ENCODE results near the gene TMBIM6. TPM values are rescaled to one million over a fixed set of nuclear protein-coding genes. Genes with fewer than 3 reads are reported as not detected.
A peak's percentile ranks its signal among the peaks of the same experiment; 100 is the strongest.
"Not testable (repeated sequence)": the region's sequence is repeated elsewhere in the genome, so short reads cannot be mapped to it uniquely, and the experiment has no call there.

Gene TMBIM6
- total RNA-seq, 2 donors from 2014 or later = 880 to 918 TPM

DNA sequence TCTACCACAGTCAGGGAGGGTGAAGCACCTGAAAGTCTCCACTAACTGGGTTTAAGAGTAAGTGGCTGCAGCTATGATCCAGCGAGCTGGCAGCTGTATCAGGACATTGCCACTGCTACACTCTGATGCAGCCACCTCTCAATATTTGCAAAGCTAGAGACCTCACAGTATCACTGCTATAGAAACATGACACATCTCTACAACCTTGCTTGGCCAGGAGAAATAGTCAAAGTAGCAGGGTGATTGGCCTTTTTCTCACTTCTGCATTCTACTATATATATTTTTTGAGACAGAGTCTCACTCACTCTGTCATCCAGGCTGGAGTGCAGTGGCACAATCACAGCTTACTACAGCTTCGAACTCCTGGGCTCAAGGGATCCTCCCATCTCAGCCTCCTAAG, 24.8 kb upstream of the TMBIM6 start:
- intact Hi-C loops (cut with DNase I, micrococcal nuclease) = no loop called here
- DNase-seq (no peak), ATAC-seq (no peak)

DNA sequence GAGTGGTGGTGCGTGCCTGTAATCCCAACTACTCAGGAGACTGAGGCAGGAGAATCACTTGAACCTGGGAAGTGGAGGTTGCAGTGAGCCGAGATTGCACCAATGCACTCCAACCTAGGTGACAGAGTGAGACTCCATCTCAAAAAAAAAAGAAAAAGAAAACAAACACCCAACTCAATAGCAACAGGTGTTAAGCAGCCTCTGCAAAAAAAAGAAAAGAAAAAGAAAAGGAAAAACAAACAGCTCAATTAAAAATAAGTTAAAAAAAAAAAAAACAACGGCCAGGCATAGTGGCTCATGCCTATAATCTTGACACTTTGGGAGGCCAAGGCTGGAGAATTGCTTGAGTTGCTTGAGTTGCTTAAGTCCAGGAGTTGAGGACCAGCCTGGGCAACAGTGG, 23.6 kb upstream of the TMBIM6 start:
- intact Hi-C loops (cut with DNase I, micrococcal nuclease); ATAC-seq; DNase-seq: not testable (repeated sequence)

DNA sequence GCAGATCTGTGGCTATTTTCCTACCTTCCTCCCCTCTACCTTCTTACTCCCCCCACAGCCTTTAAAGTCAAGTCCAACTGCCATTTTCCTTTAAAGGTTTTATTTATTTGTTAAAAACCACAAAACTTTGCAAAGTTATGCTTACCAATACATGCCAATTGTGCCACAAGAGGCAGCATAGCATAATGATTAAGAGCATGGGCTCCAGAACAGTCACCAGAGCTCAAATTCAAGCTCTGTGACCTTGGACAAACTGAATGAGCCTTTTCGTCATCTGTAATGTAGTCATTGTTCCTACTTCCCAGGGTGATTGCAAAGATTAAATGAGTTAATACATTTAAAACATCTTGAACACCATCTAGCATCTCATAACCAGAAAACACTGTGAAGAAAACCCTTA, 21.1 kb upstream of the TMBIM6 start:
- intact Hi-C loops (cut with DNase I, micrococcal nuclease) = no loop called here
- ATAC-seq = no peak
- no peak for DNase-seq

DNA sequence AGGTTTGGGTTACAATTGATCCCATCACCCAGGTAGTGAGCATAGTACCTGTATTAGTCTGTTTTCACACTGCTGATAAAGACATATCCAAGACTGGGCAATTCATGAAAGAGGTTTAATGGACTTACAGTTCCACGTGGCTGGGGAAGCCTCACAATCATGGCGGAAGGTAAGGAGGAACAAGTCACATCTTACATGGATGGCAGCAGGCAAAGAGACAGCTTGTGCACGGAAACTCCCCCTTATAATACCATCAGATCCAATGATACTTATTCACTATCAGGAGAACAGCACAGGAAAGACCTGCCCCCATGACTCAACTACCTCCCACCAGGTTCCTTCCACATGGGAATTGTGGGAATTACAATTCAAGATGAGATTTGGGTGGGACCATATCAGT, 20.0 kb upstream of the TMBIM6 start:
- intact Hi-C loops (cut with DNase I, micrococcal nuclease); DNase-seq: not testable (repeated sequence)

DNA sequence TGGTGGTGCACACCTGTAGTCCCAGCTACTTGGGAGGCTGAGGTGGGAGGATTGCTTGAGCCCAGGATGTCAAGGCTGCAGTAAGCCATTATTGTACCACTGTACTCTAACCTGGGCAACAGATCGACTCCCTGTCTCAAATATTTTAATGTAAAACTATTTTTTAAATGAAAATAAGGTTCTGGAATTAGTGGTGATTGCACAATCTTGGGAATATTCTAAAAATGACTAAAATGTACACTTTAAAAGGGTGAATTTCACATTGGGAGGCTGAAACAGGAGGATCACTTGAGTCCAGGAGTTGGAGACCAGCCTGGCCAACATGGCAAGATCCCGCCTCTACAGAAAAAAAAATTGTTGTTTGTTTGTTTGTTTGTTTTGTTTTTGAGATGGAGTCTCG, 12.9 kb upstream of the TMBIM6 start:
- intact Hi-C loops (cut with DNase I, micrococcal nuclease) = no loop called here
- DNase-seq (no peak), ATAC-seq (no peak)

More for the DNA sequence above, 20.0 kb upstream of the TMBIM6 start:
- ATAC-seq = not testable (repeated sequence)

DNA sequence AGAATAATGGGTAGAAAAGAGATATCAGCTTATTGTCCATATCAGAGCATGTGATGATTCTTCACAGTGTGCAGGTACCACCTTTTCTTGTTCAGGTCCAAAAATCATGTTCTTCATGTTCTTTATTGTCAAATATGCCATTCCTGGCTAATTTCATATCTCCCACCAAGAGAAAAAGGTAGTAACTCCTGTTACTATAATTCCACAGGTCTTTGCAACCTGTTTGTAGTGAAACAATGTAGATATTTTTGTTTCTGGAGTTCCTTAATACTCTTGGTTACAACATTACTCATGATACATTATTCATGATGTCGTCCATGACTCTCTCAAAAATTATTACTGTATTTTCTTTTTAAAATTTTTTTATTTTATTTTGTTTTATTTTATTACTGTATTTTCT, 11.3 kb upstream of the TMBIM6 start:
- ATAC-seq = no peak
- intact Hi-C loops (cut with DNase I, micrococcal nuclease) = no loop called here
- no peak for DNase-seq

DNA sequence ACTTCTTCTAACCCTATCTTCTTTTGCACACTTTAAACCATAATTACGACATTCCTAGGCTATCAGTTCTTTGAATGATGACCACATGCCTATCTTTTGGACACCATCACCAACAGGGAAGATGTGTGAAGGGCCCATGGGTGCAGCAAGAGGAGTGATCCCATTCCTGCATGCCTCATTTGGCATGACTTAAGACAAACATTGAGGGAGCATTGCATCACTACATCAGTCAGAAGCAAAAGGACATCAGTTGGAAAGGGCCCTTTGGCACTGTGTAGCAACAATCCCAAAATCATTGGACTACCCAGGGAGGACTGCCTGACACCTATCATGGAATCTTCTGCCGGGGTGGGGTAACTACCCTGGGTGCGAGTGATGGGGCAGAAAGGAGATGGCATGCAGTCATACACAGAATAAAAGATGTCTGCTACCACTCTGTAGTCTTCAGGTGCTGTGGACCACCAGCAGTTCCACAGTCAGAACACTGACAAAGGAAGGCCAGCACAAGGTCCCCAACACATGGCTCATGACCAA, 10.7 kb upstream of the TMBIM6 start:
- intact Hi-C loops (cut with DNase I, micrococcal nuclease) = no loop called here
- ATAC-seq (no peak), DNase-seq (no peak)

DNA sequence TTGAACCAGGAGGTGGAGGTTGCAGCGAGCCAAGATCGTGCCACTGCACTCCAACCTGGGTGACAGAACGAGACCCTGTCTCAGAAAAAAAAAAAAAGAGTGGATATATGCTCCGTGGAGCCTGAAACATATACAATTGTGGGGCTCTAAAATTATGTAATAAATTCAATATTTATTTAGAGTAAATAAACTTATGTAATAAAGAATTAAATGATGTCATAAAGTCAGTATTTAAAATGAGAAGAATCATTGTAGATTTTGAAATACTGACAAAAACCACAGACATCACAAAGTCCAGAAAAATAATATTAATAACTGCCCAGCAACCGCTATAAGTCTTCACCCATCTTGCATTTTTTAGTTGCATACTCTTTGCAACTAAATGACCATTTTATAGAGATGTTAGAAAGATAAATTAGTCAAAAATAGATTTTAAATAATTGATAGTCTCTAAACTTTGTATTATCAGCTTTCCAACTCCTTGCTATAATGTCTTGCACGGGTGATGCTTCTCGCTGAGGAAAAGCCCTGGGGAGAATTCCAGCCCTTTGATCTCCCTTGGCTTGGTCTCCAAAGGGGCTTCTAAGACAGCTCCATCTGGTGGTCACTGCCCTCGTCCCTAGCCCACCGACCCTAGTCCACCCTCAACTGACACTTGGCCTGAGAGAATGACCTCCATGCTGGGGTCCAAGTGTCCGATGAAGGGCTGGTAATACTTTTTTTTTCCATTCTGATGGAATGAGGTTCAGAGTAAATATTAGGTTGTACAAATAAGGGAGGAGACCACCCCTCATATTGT, 7.9 kb upstream of the TMBIM6 start:
- ATAC-seq (no peak), DNase-seq (no peak)
- intact Hi-C loops (cut with DNase I, micrococcal nuclease) = no loop called here

DNA sequence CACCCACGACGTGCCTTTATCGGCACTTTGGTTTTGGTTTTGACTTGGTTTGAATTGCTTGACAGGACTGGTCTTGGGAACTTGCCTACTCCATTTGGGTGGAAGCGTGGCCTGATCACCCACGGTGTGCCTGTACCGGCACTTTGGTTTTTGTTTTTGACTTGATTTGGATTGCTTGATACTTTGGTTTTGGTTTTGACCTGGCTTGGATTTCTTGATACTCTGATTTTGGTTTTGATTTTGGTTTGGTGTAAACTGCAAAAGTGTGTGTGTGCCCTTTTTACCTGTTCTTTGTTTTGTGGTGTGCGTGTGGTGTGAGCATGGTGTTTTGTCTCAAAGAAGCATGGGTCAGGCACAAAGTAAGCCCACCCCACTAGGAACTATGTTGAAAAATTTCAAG, 6.5 kb upstream of the TMBIM6 start:
- ATAC-seq; intact Hi-C loops (cut with DNase I, micrococcal nuclease); DNase-seq: not testable (repeated sequence)

DNA sequence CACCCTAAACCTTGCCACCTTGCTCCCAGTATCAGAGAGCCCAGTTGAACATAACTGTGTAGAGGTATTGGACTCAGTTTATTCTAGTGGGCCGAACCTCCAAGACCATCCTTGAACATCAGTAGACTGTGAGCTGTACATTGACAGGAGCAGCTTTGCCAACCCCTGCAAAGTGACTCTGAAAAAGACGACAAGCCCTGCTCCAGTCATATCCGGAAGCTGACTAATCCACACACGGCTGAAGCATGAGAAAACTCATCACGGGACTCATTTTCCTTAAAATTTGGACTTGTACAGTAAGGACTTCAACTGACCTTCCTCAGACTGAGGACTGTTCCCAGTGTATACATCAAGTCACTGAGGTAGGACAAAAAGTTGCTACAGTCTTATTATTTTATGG, 2.6 kb upstream of the TMBIM6 start:
- intact Hi-C loops (cut with DNase I, micrococcal nuclease); DNase-seq; ATAC-seq: not testable (repeated sequence)

DNA sequence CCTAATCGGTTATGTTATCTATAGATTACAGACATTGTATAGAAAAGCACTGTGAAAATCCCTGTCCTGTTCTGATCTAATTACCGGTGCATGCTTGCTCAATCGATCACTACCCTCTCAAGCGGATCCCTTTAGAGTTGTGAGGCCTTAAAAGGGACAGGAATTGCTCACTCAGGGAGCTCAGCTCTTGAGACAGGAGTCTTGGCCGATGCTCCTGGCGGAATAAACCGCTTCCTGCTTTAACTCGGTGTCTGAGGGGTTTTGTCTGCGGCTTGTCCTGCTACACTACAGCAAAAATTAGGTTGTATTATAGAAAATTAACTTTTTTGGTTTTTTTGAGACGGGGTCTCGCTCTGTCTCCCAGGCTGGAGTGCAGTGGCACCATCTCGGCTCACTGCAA, 1.1 kb upstream of the TMBIM6 start:
- intact Hi-C loops (cut with DNase I, micrococcal nuclease) = not testable (repeated sequence)

DNA sequence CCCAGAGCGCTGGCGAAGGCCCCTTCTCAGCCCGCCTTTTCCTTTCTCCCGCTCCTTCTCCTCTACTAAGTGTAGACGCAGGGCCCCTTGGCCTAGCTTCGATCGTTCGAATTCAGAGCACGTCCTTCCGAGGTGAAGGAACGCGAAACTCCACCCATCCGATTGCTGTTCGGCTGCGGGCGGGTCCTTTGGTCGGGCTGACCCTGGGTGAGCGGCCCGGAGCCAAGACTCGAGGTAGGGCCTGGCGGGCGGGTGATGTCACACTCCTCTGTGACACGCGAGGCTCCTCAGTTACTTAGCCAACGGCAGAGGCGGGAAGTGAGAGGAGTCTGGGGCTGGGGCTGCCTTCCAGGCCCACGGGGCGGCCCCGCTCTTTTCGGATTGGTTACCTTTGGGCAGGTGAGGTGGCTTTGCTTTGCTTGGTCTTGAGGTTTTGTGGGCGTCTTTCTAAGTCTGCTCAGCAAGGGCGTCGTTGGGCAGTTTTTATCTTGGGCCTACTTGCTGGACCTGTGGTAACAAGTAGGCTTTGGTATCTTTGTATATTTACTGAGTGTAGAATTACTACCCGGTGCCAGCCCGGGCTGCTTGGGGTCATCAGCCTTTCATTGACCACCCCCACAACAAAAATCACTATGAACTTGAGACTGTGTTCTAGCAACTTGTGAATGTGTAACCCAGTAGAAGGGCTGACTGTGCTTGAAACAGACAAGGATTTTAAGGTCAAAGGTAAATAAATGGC, 694 bp downstream of the TMBIM6 start:
- DNase-seq = peak; percentile 91 to 95
- ATAC-seq = peak; percentile 83
- intact Hi-C loops (cut with DNase I, micrococcal nuclease) = no loop called here

More for the DNA sequence above, 1.1 kb upstream of the TMBIM6 start:
- DNase-seq, ATAC-seq: not testable (repeated sequence)

DNA sequence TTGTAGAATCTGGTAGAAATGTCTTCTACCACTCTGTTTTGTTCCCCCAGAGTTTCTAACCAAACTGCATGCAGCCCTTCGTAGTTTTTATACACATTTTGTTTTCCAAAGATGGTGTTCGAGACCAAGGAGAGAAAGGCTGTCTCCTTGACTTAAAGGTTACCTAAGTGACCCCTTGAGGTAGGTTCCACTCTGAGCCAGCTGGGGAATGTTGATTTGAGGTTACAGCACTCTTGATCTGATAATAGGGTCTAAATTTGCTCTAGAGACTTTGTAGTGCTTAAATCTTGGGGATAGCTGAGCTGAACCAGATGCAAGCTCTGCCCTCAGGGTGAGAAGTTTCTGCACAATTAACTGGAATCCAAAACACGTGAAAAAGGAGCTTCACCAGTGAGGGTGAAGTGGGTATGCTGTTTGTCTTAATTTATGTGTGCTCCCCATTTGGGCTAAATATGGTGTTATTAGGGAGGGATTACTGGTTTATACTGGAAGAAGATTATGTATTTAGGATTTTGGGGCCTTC, 3.1 kb downstream of the TMBIM6 start:
- ATAC-seq (no peak), DNase-seq (no peak)
- intact Hi-C loops (cut with DNase I, micrococcal nuclease) = no loop called here

DNA sequence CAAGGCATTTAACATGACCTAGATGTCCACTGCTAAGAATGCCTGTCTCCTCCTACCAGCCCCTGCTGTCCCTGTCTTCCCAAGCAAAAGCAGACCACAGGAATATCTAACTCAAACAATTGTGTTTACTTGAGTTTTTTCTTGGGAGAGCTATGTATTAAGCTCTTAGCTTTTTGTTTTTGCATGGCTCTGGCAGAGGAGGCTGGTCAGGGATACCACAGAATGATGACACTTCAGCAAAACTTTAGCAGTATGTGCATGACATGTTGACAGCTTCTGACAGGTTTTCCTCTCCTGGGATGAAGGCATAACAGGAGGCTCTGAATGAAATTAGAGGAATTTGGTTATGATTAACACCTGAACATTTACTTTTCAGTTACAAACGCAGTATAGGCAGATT, 6.9 kb downstream of the TMBIM6 start:
- no peak for DNase-seq
- intact Hi-C loops (cut with DNase I, micrococcal nuclease) = no loop called here
- no peak for ATAC-seq

DNA sequence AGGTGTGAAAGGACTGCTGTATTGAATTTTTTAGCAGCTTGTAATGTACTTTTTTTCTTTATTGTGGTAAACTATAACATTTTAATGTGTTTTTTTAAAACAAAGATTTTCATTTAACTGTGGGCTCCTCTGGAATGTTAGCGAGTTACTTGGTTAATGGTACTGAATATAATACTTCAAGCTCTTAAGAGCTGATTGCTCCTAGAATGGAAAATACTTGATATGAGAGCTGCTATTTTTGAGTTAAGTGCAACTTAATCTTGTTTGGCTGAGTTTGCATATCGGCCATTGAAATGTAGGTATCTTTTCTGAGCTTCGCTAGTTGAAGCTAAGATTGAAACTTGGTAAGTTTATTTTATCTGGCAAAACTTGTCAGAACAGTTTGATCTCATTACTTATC, 7.4 kb downstream of the TMBIM6 start:
- intact Hi-C loops (cut with DNase I, micrococcal nuclease) = no loop called here
- DNase-seq (no peak), ATAC-seq (no peak)

DNA sequence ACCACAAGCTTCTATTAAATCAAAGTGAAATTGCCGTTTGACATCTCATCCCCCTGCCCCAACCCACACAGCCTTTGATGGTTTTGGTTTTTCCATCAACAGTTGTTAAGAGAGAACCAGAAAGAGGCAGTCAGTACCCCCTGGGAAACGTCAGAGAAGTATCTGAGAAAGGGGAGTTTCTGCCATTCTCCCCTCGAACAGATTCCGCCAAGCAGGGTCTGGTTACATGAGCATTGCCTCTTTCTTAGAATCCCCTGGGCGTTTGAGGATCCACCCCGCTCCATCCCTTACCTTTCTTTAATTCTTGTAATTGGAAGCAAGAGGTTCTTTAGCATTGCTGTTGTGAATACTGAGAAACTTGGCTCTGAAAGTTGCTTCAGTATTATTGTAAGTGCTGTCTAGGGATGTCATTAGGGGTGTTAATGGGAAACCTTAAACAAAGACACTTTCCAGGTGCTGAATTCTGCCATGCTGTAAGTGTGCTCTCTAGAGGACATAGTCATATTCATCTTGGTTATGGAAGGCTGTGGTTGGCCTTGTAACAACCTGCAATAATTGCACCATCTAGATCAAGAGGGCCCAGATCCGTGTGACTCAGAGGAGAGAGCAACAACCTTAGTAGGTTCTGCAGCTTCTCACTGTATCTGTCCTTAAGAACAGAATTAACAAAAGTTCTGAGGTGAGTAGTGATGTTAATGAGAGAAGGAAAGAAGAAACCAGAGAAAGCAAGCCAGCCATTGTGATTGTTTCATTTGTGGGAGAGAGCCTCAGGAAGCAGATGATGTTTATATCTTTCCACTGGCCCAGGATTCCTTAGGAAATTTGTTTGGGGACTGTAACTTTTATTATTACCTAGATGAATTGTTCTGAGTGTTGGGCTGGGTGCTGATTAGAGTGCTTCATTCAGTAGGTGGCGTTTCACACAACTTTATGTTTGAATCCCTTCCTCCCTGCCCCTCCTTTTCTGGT, 9.0 kb downstream of the TMBIM6 start:
- ATAC-seq = peak; percentile 66
- intact Hi-C loops (cut with DNase I, micrococcal nuclease) = no loop called here
- DNase-seq = no peak

DNA sequence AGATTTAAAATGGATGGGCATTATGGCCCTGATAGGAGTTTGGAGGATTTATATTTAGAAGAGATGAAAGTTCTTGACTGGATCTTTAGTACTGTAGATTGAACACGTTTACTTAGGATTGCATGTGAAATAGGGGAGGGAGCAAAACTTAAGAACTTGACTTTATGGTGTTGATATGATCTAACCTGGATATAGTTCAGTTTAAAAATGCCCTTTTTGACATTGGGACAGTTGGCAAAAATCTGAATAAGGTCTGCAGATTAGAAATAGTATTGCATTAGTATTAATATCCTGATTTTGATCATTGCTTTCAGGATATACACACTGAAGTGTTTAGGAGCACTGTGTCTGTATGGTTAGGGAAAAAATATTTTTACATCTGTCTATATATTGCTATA, 9.6 kb downstream of the TMBIM6 start:
- ATAC-seq (no peak), DNase-seq (no peak)
- intact Hi-C loops (cut with DNase I, micrococcal nuclease) = no loop called here

DNA sequence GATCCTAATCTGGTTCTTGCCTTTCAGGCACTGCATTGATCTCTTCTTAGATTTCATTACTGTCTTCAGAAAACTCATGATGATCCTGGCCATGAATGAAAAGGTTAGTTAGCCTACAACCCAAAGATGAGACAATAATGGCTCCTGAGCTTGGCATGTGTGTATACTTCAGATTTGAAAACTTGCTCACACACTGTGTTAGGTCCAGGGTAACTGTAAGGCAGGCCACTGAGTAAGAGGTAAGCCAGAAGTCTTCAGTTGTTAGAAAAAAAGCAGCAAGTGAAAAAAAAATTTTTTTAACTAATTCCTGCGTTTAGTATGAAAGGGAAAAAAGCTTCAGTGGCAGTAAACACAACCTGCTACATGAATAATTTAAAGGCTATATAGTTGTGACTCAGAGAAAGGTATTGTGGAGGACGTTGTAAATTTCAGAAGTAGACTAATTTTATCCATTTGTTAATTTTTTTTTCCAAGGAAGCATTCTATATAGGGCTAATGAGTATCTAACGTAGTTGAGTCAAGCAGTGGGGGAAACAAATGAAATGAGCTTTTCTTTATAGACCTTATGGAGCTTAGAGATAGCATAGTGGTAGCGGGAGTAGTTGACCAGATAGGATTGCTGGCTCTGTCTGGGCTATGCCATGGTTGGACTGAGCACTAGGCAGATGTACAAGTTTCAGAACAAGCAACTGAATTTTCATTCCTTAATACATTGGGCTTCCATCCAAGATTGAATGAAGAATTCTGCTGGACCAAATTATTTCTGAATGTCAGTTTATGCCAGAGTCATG, 20.5 kb downstream of the TMBIM6 start:
- intact Hi-C loops (cut with DNase I, micrococcal nuclease) = no loop called here

More for the DNA sequence above, 20.5 kb downstream of the TMBIM6 start:
- ATAC-seq (no peak), DNase-seq (no peak)

Measured in left colon (tissue), 2 donors.